Stimulated activated CD8-positive, alpha-beta memory T cell treated with anti-CD3 and anti-CD28 coated beads, Interleukin-12 subunit alpha, Interleukin-12 subunit beta, amount 100 ng/mL, for 24 hours (primary cell): ENCODE data around the gene ITPRID2.

Experiments
- DNase-seq: peaks from one replicate; pipeline ENCODE4 v3.0.0-alpha.2; 2020; ENCODE audit errors: extremely low read depth

ITPRID2 gene

GRCh38 chr2:181891258-181891965 is at the start of gene ITPRID2:
Gene ITPRID2, plus strand, starts transcription at chr2:181891730. Its CDS starts 337 bp downstream, at chr2:181892067.
- no peak for DNase-seq

- DNase-seq, result no peak
These were observed 46.8 kb upstream of the ITPRID2 start for GRCh38 chr2:181844551-181845290.

- DNase-seq, result no peak
These were observed 44.9 kb upstream of the ITPRID2 start for GRCh38 chr2:181846399-181847197.

- DNase-seq, result no peak
These were observed 44.4 kb upstream of the ITPRID2 start for GRCh38 chr2:181847198-181847556.

- DNase-seq, result no peak
These were observed 43.8 kb upstream of the ITPRID2 start for GRCh38 chr2:181847702-181848101.

- no peak for DNase-seq
These were observed 43.2 kb upstream of the ITPRID2 start for GRCh38 chr2:181848261-181848886.

GRCh38 chr2:181849601-181850000 is 41.9 kb upstream of the ITPRID2 start:
- DNase-seq, result no peak

GRCh38 chr2:181850936-181851560 is 40.5 kb upstream of the ITPRID2 start:
- no peak for DNase-seq

GRCh38 chr2:181851726-181852125 is 39.8 kb upstream of the ITPRID2 start:
- DNase-seq, result no peak

- no peak for DNase-seq
These were observed 37.8 kb upstream of the ITPRID2 start for GRCh38 chr2:181853696-181854095.

- no peak for DNase-seq
These were observed 34.0 kb upstream of the ITPRID2 start for GRCh38 chr2:181857483-181857882.

- DNase-seq, result no peak
These were observed 32.9 kb upstream of the ITPRID2 start for GRCh38 chr2:181858600-181858999.

- DNase-seq, result no peak
These were observed 32.4 kb upstream of the ITPRID2 start for GRCh38 chr2:181859123-181859522.

GRCh38 chr2:181859803-181860202 is 31.7 kb upstream of the ITPRID2 start:
- DNase-seq, result no peak

GRCh38 chr2:181861379-181861778 is 30.2 kb upstream of the ITPRID2 start:
- no peak for DNase-seq

- DNase-seq, result no peak
These were observed 28.8 kb upstream of the ITPRID2 start for GRCh38 chr2:181862583-181863281.

- no peak for DNase-seq
These were observed 19.4 kb upstream of the ITPRID2 start for GRCh38 chr2:181872178-181872577.

GRCh38 chr2:181876614-181877063 is 14.9 kb upstream of the ITPRID2 start:
- no peak for DNase-seq

- no peak for DNase-seq
These were observed 14.3 kb upstream of the ITPRID2 start for GRCh38 chr2:181877181-181877664.

GRCh38 chr2:181878448-181878847 is 13.1 kb upstream of the ITPRID2 start:
- DNase-seq, result no peak

GRCh38 chr2:181879295-181879694 is 12.2 kb upstream of the ITPRID2 start:
- no peak for DNase-seq
